Heart left ventricle (tissue), 13 donors: ENCODE results near the gene KHDC4.
"Not testable (repeated sequence)": the region's sequence is repeated elsewhere in the genome, so short reads cannot be mapped to it uniquely, and the experiment has no call there.

Experiments
- POLR2A ChIP-seq, 2 donors: fragments of 450-650 bp; IDR thresholded peaks; one replicate each; pipeline ENCODE4 v1.6.1; 2017; ENCODE audit warnings: antibody characterized with exemption in 2 of 2, mild to moderate bottlenecking in 2 of 2, moderate library complexity in 2 of 2
- TF ChIP-seq, protein P1 (sequence below), 12 donors: fragments of 200-600 bp; sonication (generic) in 4 of 12; IDR thresholded peaks; one replicate each; pipeline versions ENCODE4 v1.5.0 to v1.8.0; 2018 to 2022; ENCODE audit warnings: antibody characterized with exemption in 12 of 12, mild to moderate bottlenecking in 5 of 12
- donor health status: ischemic (EF 13 %, LVEDD 7.1; RV severe dilation, severe dysfunction).
- donor health status: DM: no; HTN: yes; CAD: no.
- donor health status: DM: no; HTN: no; CAD: no.
- donor health status: ischemic (EF 25% LVEDD 6.9; RV normal size, moderate dysfunction).
- donor health status: ischemic (EF 25% LVEDD 5.7; RV mildly dilated, moderate dysfunction).
- donor health status: ischemic (EF 35%, LVEDD 5.7; RV mildly dilated, moderate dysfunction).
- donor health status: nonischemic (EF 11% LVEDD 7.7; RV severe dilation, severe dysfunction).
- donor health status: DM: yes; HTN: yes; CAD: no.
- donor health status: PGD.
- donor health status: ischemic (EF 29% LVEDD 5.4; RV normal size, mild dysfunction).
- donor health status: nonischemic (EF 23%, LVEDD 6.1; RV moderate dilation, normal function).

DNA sequence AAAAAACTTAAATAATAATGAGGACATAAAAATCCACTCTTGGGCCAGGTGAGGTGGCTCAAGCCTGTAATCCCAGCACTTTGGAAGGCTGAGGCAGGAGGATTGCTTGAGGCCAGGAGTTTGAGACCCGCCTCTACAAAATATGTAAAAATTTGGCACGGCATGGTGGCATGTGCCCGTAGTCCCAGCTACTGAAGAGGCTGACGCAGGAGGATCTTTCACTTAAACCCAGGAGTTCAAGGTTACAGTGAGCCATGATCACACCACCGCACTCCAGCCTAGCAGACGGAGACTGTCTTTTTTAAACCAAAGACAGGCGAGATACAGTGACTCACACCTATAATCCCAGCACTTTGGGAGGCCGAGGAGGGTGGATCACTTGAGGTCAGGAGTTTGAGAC is 37.7 kb downstream of the KHDC4 start:
- TF ChIP-seq, protein P1, sequence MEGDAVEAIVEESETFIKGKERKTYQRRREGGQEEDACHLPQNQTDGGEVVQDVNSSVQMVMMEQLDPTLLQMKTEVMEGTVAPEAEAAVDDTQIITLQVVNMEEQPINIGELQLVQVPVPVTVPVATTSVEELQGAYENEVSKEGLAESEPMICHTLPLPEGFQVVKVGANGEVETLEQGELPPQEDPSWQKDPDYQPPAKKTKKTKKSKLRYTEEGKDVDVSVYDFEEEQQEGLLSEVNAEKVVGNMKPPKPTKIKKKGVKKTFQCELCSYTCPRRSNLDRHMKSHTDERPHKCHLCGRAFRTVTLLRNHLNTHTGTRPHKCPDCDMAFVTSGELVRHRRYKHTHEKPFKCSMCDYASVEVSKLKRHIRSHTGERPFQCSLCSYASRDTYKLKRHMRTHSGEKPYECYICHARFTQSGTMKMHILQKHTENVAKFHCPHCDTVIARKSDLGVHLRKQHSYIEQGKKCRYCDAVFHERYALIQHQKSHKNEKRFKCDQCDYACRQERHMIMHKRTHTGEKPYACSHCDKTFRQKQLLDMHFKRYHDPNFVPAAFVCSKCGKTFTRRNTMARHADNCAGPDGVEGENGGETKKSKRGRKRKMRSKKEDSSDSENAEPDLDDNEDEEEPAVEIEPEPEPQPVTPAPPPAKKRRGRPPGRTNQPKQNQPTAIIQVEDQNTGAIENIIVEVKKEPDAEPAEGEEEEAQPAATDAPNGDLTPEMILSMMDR (IDR thresholded peaks at IDR 0.05): not testable (repeated sequence)
- TF ChIP-seq POLR2A (IDR thresholded peaks at IDR 0.05): not testable (repeated sequence)
